A549 (cell line): ENCODE measurements around the gene NOXO1. TPM values are rescaled to one million over a fixed set of nuclear protein-coding genes. Genes with fewer than 3 reads are reported as not detected.

ENCODE experiments used
- ATAC-seq, 2 experiments: fragments of 200-7000 bp in 1 of 2; fragments of >200 bp in 1 of 2; cut with Nextera tagmentation in 1 of 2; cut with Tn5 transposase in 1 of 2; 3 replicates each; pipeline versions ENCODE4 v1.8.0 to v1.9.1; 2018 to 2020; ENCODE audit warnings: mild to moderate bottlenecking in 1 of 2, moderate library complexity in 1 of 2
- CTCF ChIA-PET: fragments of 300-600 bp; sonication (Branson Sonifier 250); formaldehyde crosslinking; extraction: SDS; loops from one replicate; lab custom pipeline; 2021; ENCODE audit warnings: antibody characterized with exemption, inconsistent platforms; lab: Yijun Ruan, JAX
- POLR2A ChIA-PET: fragments of 350-600 bp; formaldehyde crosslinking; extraction: SDS; loops from one replicate; lab custom pipeline; 2021; ENCODE audit warnings: antibody characterized with exemption, inconsistent platforms; lab: Yijun Ruan, JAX
- DNase-seq, 2 experiments: peaks; one replicate each; pipeline versions ENCODE4 v3.0.0 to v3.0.0-alpha.2; 2011 to 2016; ENCODE audit warnings: low read depth in 1 of 2, low spot score in 1 of 2
- FAIRE-seq: peaks from 2 replicates; lab custom pipeline; 2011; peaks lifted over from hg19 to GRCh38; lab: Jason Lieb, UNC
- H3K27ac ChIP-seq, 2 experiments: fragments of >200 bp; sonication (Bioruptor Twin); formaldehyde crosslinking; 3 replicates each; pipeline ENCODE4 v1.5.1; 2016 to 2017
- H3K4me1 ChIP-seq: fragments of >200 bp; sonication (Bioruptor Twin); formaldehyde crosslinking; 3 replicates; pipeline ENCODE4 v1.6.1; 2016
- H3K4me2 ChIP-seq: fragments of >200 bp; sonication (Bioruptor Twin); formaldehyde crosslinking; 3 replicates; pipeline ENCODE4 v1.6.1; 2016
- H3K4me3 ChIP-seq: fragments of >200 bp; sonication (Bioruptor Twin); formaldehyde crosslinking; 3 replicates; pipeline ENCODE4 v1.5.1; 2016
- H3K9me3 ChIP-seq: fragments of >200 bp; sonication (Bioruptor Twin); formaldehyde crosslinking; 3 replicates; pipeline ENCODE4 v1.6.1; 2016
- ATOH8 ChIP-seq: fragments of 250-450 bp; sonication (Bioruptor Pico); IDR thresholded peaks from 2 replicates; pipeline ENCODE4 v1.5.0; 2020; ENCODE audit warnings: low read depth, mild to moderate bottlenecking, moderate library complexity
- BHLHE40 ChIP-seq: IDR thresholded peaks from 2 replicates; pipeline ENCODE4 v1.6.1; 2012; ENCODE audit warnings: low read depth, low read length, inconsistent platforms
- CBX8 ChIP-seq: fragments of 200-600 bp; sonication (generic); IDR thresholded peaks from 2 replicates; pipeline ENCODE4 v1.6.1; 2016
- CEBPB ChIP-seq, 2 experiments: fragments of >200 bp in 1 of 2; sonication (Bioruptor Twin) in 1 of 2; formaldehyde crosslinking in 1 of 2; IDR thresholded peaks; 2 replicates each; pipeline ENCODE4 v1.6.1; 2012 to 2016
- EHF ChIP-seq: fragments of 250-450 bp; sonication (Bioruptor Pico); IDR thresholded peaks from 2 replicates; pipeline ENCODE4 v1.5.0; 2020; ENCODE audit warnings: mild to moderate bottlenecking
- ELK1 ChIP-seq: fragments of 150-350 bp; IDR thresholded peaks from 2 replicates; pipeline ENCODE4 v1.6.1; 2014; ENCODE audit warnings: low read depth, mild to moderate bottlenecking, low read length
- ESRRA ChIP-seq: fragments of 150-350 bp; IDR thresholded peaks from 2 replicates; pipeline ENCODE4 v1.6.1; 2014; ENCODE audit warnings: mild to moderate bottlenecking, low read length, borderline replicate concordance
- FOSL2 ChIP-seq, 2 experiments: fragments of 450-650 bp in 1 of 2; fragments of >200 bp in 1 of 2; sonication (Bioruptor Twin) in 1 of 2; formaldehyde crosslinking; IDR thresholded peaks; 2 replicates each; pipeline versions ENCODE4 v1.5.0 to v1.6.1; 2016 to 2020; ENCODE audit warnings: mild to moderate bottlenecking in 1 of 2, moderate library complexity in 1 of 2
- FOXS1 ChIP-seq: fragments of 250-450 bp; sonication (Bioruptor Pico); IDR thresholded peaks from 2 replicates; pipeline ENCODE4 v1.5.0; 2020; ENCODE audit warnings: mild to moderate bottlenecking, moderate library complexity
- GATA3 ChIP-seq: IDR thresholded peaks from 2 replicates; pipeline ENCODE4 v1.6.1; 2012; ENCODE audit warnings: borderline replicate concordance
- HDAC2 ChIP-seq: fragments of 200-600 bp; sonication (generic); IDR thresholded peaks from 2 replicates; pipeline ENCODE4 v1.6.1; 2016
- HOXA7 ChIP-seq: fragments of 250-450 bp; sonication (Bioruptor Pico); IDR thresholded peaks from 2 replicates; pipeline ENCODE4 v1.5.0; 2020; ENCODE audit warnings: mild to moderate bottlenecking, moderate library complexity
- JUN ChIP-seq, 2 experiments: fragments of >200 bp; sonication (Bioruptor Twin); formaldehyde crosslinking; IDR thresholded peaks; 2 replicates in 1 of 2; 3 replicates in 1 of 2; pipeline ENCODE4 v1.6.1; 2016 to 2017
- KDM1A ChIP-seq: fragments of 200-600 bp; sonication (generic); IDR thresholded peaks from 2 replicates; pipeline ENCODE4 v1.6.1; 2016; ENCODE audit warnings: low read depth, mild to moderate bottlenecking
- NFE2L2 ChIP-seq: fragments of 150-350 bp; conservative IDR thresholded peaks from 2 replicates; pipeline ENCODE4 v1.6.1; 2014; ENCODE audit warnings: low read length
- POLR2A ChIP-seq: IDR thresholded peaks from 2 replicates; pipeline ENCODE4 v1.6.1; 2012; ENCODE audit warnings: mild to moderate bottlenecking, low read length
- RAD21 ChIP-seq, 2 experiments: fragments of >200 bp in 1 of 2; sonication (Bioruptor Twin) in 1 of 2; formaldehyde crosslinking in 1 of 2; IDR thresholded peaks in 1 of 2; conservative IDR thresholded peaks in 1 of 2; 2 replicates in 1 of 2; 3 replicates in 1 of 2; pipeline ENCODE4 v1.6.1; 2012 to 2018; ENCODE audit warnings: inconsistent platforms in 1 of 2
- RNF2 ChIP-seq: fragments of 200-600 bp; sonication (generic); IDR thresholded peaks from 2 replicates; pipeline ENCODE4 v1.6.1; 2016; ENCODE audit warnings: low read depth, mild to moderate bottlenecking, antibody characterized with exemption, moderate library complexity, borderline replicate concordance
- TP53 ChIP-seq: fragments of 250-450 bp; sonication (Bioruptor Pico); IDR thresholded peaks from 2 replicates; pipeline ENCODE4 v1.5.0; 2021; ENCODE audit warnings: mild to moderate bottlenecking, moderate library complexity
- ZNF302 ChIP-seq: fragments of 250-450 bp; sonication (Bioruptor Pico); IDR thresholded peaks from 2 replicates; pipeline ENCODE4 v1.9.0; 2021; ENCODE audit warnings: inconsistent platforms, mild to moderate bottlenecking, moderate library complexity
- ZSCAN20 ChIP-seq: fragments of 250-450 bp; sonication (Bioruptor Pico); IDR thresholded peaks from 2 replicates; pipeline ENCODE4 v1.8.0; 2022; ENCODE audit warnings: mild to moderate bottlenecking, moderate library complexity
- WGBS: methylation state at CpG from one replicate; pipeline ENCODE4 v1.1.6; 2017; ENCODE audit errors: missing lambda C conversion rate; 5-methylcytosine and 5-hydroxymethylcytosine counted together
- polyA plus RNA-seq, 4 experiments: library from polyadenylated mRNA; depleted of rRNA in 3 of 4; stranded (reverse); fragments of >200 nt; fragmentation: RNase III in 1 of 4; extraction: RNeasy Plus Mini Kit Qiagen cat#74134 plus additional on column Dnase treatment in 1 of 4; gene quantifications; 2 replicates in 3 of 4; 3 replicates in 1 of 4; pipeline ENCODE4 v1.2.3, GENCODE V29; 2011 to 2017

Gene NOXO1
- polyA plus RNA-seq, 2 of the 4 experiments (the other 2 are of a cell fraction), result 0.32 TPM; not detected in 1

- peaks cover 28% of the 10 kb centered on the region for H3K4me1 ChIP-seq
- WGBS, result 88% methylated on average over 7 of the region's 10 CpGs
- H3K9me3 ChIP-seq, result no peaks in the 10 kb centered on the region
- ATAC-seq, result no peak
- H3K4me2 ChIP-seq, result no peak overlapping the region
- no peak overlapping the region for H3K27ac ChIP-seq
- POLR2A ChIA-PET, result interaction anchor here (0.6 to 1.4 kb wide), 2 partner anchors 10 to 26 kb away, joined by 3 read pairs; partner anchors contain the start of gene RPS2
- CTCF ChIA-PET, result interaction anchor here (1.2 to 7.1 kb wide), 3 partner anchors 9 to 81 kb away, joined by 3 to 63 read pairs (median 5); no protein-coding TSS in a partner anchor
- DNase-seq, result no peak
- no peak overlapping the region for H3K4me3 ChIP-seq
- TF ChIP-seq POLR2A, result no peak
- TF ChIP-seq ELK1, result no peak
- no peak for TF ChIP-seq EHF
- TF ChIP-seq ZNF302 (CRISPR knock-in tag), result no peak
- no peak for TF ChIP-seq TP53 (CRISPR knock-in tag)
- no peak for TF ChIP-seq JUN (IDR thresholded peaks at IDR 0.05)
- FAIRE-seq, result no peak
Observed at GRCh38 chr16:1938316-1938715, 43.0 kb downstream of the NOXO1 start.

GRCh38 chr16:1936945-1937479 is 44.3 kb downstream of the NOXO1 start:
- Histone ChIP-seq H3K27ac (no peak overlapping the region), H3K9me3 (no peaks in the 10 kb centered on the region), H3K4me3 (no peak overlapping the region), H3K4me2 (no peak overlapping the region), H3K4me1 (peaks cover 33% of the 10 kb centered on the region)
- 92% methylated on average over 11 of the region's 11 CpGs for WGBS
- no peak for DNase-seq
- CTCF ChIA-PET, result interaction anchor here (1.2 to 12.9 kb wide), 3 partner anchors 8 to 69 kb away, joined by 3 to 396 read pairs (median 63); partner anchors contain the start of gene MEIOB
- TF ChIP-seq RNF2, result no peak
- no peak for TF ChIP-seq TP53 (CRISPR knock-in tag)
- TF ChIP-seq KDM1A, result no peak
- no peak for TF ChIP-seq GATA3
- TF ChIP-seq CBX8, result no peak
- TF ChIP-seq ELK1, result no peak
- TF ChIP-seq RAD21 (conservative IDR thresholded peaks at IDR 0.05 in 1 of 2, IDR thresholded peaks at IDR 0.05 in 1 of 2), result no peak
- TF ChIP-seq ZSCAN20 (CRISPR knock-in tag), result no peak
- TF ChIP-seq NFE2L2, result no peak
- TF ChIP-seq HDAC2, result no peak
- no peak for TF ChIP-seq FOXS1 (CRISPR knock-in tag)
- TF ChIP-seq ESRRA, result no peak
- TF ChIP-seq JUN (IDR thresholded peaks at IDR 0.05), result no peak
- no peak for TF ChIP-seq POLR2A
- TF ChIP-seq CEBPB (IDR thresholded peaks at IDR 0.05), result no peak
- no peak for TF ChIP-seq HOXA7 (CRISPR knock-in tag)
- POLR2A ChIA-PET, result no interaction called here
- no peak for ATAC-seq
- FAIRE-seq, result no peak

- no peak overlapping the region for H3K4me3 ChIP-seq
- 83% methylated on average over 21 of the region's 23 CpGs for WGBS
- DNase-seq (no peak), ATAC-seq (no peak), FAIRE-seq (no peak)
- no peak overlapping the region for H3K4me2 ChIP-seq
- TF ChIP-seq ELK1, result no peak
- TF ChIP-seq FOSL2 (IDR thresholded peaks at IDR 0.05), result no peak
- TF ChIP-seq FOSL2 (CRISPR knock-in tag; IDR thresholded peaks at IDR 0.05), result no peak
- no peak for TF ChIP-seq ATOH8
- TF ChIP-seq HDAC2, result no peak
- TF ChIP-seq ESRRA, result no peak
- no peak for TF ChIP-seq BHLHE40
- CTCF ChIA-PET, result interaction anchor here (0.6 to 12.9 kb wide), 9 partner anchors 8 to 92 kb away, joined by 3 to 396 read pairs (median 11); partner anchors contain the start of genes MEIOB and MSRB1
- peak overlapping the region; percentile 66 to 76; a peak in 4 of 6 replicates for H3K27ac ChIP-seq
- peaks cover 38% of the 10 kb centered on the region for H3K4me1 ChIP-seq
- no peaks in the 10 kb centered on the region for H3K9me3 ChIP-seq
- POLR2A ChIA-PET, result no interaction called here
Observed at GRCh38 chr16:1933097-1933661, 48.1 kb downstream of the NOXO1 start.
